Omental fat pad (tissue), 4 donors: ENCODE results near the gene EXTL1. TPM values are rescaled to one million over a fixed set of nuclear protein-coding genes. Genes with fewer than 3 reads are reported as not detected.

Experiments used
- ATAC-seq: fragments of 150-250 bp; one replicate; pipeline ENCODE4 v1.9.1; 2016; ENCODE audit warnings: mild to moderate bottlenecking, moderate library complexity; ENCODE audit not compliant: low FRiP score
- DNase-seq: peaks from one replicate; pipeline ENCODE4 v3.0.0-alpha.2; 2019; ENCODE audit warnings: low spot score
- CTCF ChIP-seq, 3 donors: fragments of 450-650 bp; IDR thresholded peaks; one replicate each; pipeline ENCODE4 v1.5.1; 2016 to 2017; ENCODE audit warnings: antibody characterized with exemption in 3 of 3, mild to moderate bottlenecking in 3 of 3, moderate library complexity in 2 of 3
- total RNA-seq, 4 donors: library from RNA; depleted of rRNA; stranded (reverse); fragments of >200 nt; gene quantifications; one replicate each; pipeline ENCODE4 v1.1.0, GENCODE V29; 2016

Gene EXTL1
- total RNA-seq, 4 donors from 2014 or later, result 0.65 TPM; not detected in 3

- ATAC-seq, result peak; percentile 98
- TF ChIP-seq CTCF (IDR thresholded peaks at IDR 0.05), result peak in 2 of 3 donors; percentile 97 to 99
- peak; percentile 93 for DNase-seq
Measured at GRCh38 chr1:25997828-25998761, 23.5 kb upstream of the EXTL1 start, which contains the start of gene PAFAH2. Gene PAFAH2 (minus strand): TSS chr1:25998063. CDS start chr1:25990816, 7,247 bp downstream.

GRCh38 chr1:25999041-25999800 is 22.4 kb upstream of the EXTL1 start:
- TF ChIP-seq CTCF (IDR thresholded peaks at IDR 0.05), result no peak
- DNase-seq (no peak), ATAC-seq (no peak)

GRCh38 chr1:26003262-26003661 is 18.3 kb upstream of the EXTL1 start:
- ATAC-seq (no peak), DNase-seq (no peak)
- TF ChIP-seq CTCF (IDR thresholded peaks at IDR 0.05), result no peak

DNA sequence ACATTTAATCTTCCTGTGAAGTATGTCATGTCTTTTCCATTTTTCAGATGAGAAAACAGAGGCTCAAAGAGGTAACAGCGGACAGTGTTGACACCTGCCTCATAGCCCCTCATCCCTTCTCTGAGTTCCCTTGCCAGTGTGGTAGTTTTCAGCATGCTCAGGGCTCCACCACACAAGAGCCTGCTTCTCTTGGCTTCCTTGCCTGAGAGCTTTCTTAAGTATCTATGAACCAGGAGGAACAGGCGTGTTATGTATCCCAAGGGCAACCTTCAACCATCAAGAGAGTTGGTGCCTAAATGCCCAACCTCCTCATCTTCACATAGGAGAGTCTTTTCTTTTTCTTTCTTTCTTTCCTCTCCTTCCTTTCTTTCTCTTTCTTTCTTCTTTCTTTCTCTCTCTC is 17.8 kb upstream of the EXTL1 start:
- DNase-seq (no peak), ATAC-seq (no peak)
- TF ChIP-seq CTCF (IDR thresholded peaks at IDR 0.05), result no peak

DNA sequence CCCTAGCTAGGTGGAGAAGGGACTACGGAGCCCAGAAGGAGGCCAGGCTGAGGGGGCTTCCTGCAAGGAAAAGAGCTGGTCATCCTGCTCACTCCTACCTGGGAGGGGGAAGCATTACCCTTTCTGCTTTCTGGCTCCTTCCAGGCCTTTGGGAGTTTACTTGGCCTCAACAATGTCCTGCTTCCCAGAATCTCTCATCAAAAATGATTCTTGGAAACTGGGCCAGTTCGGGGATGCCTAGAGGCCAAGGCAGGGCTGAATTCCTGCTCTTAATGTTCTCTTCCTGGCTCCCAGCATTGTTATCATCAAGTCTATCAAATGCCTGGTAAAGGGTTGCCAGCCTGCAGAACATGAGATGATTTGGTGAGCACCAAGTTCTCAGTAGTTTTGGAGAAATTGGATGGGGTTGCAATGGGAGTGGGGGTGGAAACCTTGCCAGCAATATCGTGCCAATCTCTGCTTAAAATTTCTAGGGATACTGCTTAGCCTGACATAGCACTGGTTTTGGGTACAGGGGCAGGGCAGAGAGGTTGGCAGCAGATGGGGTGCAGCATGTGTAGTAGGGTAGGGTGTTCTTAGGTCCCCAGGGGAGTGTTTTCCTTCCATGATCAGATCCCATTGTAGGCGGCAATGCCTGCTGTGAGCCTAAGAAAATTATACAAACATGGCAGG is 16.0 kb upstream of the EXTL1 start:
- TF ChIP-seq CTCF (IDR thresholded peaks at IDR 0.05), result no peak
- no peak for DNase-seq
- peak; percentile 19 for ATAC-seq

- DNase-seq (no peak), ATAC-seq (no peak)
- TF ChIP-seq CTCF (IDR thresholded peaks at IDR 0.05), result no peak
Measured at GRCh38 chr1:26006710-26007109, 14.9 kb upstream of the EXTL1 start.
